Measurements from ENCODE around the gene ADAMTSL1.

DNA sequence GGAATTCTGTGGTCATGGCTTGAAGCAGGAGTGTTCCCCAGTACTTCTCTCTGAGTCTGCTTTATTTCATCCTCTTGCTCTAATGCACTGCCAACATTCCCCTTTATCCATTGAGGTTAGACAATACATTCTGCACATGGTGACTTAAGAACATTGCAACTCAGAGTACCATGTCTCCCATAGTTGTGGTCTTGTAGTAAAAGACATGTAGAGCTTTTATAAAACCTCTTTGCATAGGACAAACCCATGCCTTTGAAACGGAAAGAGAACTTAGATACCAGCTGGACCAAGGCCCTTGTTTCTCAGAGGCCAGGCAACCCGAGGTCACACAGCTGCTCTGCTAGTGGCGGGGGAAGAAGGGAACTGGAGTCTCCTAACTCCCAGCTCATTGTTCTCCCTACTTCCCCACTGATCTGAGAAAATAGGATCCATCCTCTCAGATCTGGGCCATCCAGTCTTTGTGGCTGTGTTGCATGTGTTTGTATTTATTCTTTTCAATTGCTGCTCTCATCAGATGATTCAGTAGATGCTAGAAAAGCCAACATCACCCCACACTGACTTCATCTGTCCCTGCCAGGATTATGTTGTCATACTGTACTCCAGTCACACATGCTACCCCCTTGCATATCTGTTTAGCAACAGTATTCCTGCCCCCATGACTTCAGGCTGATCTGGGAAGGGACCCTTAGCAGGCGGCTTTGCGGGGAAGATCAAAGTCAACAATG lies 322.2 kb downstream of the ADAMTSL1 start:
- TF ChIP-seq CTCF (IDR thresholded peaks at IDR 0.05; ENCODE audit: insufficient read depth, low read length) (no peak), POLR2AphosphoS5 (IDR thresholded peaks at IDR 0.05; ENCODE audit: low read depth) (no peak)

All from HL-60 (cell line).